Spleen (tissue), 11 donors: ENCODE results near the gene COL27A1. TPM values are rescaled to one million over a fixed set of nuclear protein-coding genes. Genes with fewer than 3 reads are reported as not detected.

Experiments
- DNase-seq: peaks from one replicate; pipeline ENCODE4 v3.0.0-alpha.2; 2020
- H3K27ac ChIP-seq, 8 donors: fragments of 200-600 bp; sonication (generic) in 7 of 8; 1 replicate in 4 of 8; 2 replicates in 4 of 8; pipeline versions ENCODE4 v1.5.0 to v1.8.0; 2016 to 2021; ENCODE audit warnings: inconsistent platforms in 4 of 8, mild to moderate bottlenecking in 4 of 8, moderate library complexity in 1 of 8
- H3K27me3 ChIP-seq, 7 donors: fragments of 200-600 bp; sonication (generic) in 6 of 7; replicated peaks in 1 of 7; 1 replicate in 4 of 7; 2 replicates in 3 of 7; pipeline versions ENCODE4 v1.5.0 to v1.8.0; 2016 to 2021; ENCODE audit warnings: inconsistent platforms in 3 of 7, mild to moderate bottlenecking in 1 of 7
- H3K36me3 ChIP-seq, 6 donors: fragments of 200-600 bp; sonication (generic) in 5 of 6; 1 replicate in 4 of 6; 2 replicates in 2 of 6; pipeline versions ENCODE4 v1.5.0 to v1.8.0; 2016 to 2021; ENCODE audit warnings: inconsistent platforms in 2 of 6
- H3K4me1 ChIP-seq, 6 donors: fragments of 200-600 bp; sonication (generic) in 5 of 6; 1 replicate in 3 of 6; 2 replicates in 3 of 6; pipeline versions ENCODE4 v1.5.0 to v1.8.0; 2016 to 2021; ENCODE audit warnings: inconsistent platforms in 3 of 6
- H3K4me3 ChIP-seq, 8 donors: fragments of 200-600 bp; sonication (generic) in 7 of 8; 1 replicate in 4 of 8; 2 replicates in 4 of 8; pipeline versions ENCODE4 v1.5.0 to v1.8.0; 2016 to 2021; ENCODE audit warnings: inconsistent platforms in 4 of 8, mild to moderate bottlenecking in 4 of 8, moderate library complexity in 2 of 8
- H3K9me3 ChIP-seq, 8 donors: fragments of 200-600 bp; sonication (generic) in 7 of 8; 1 replicate in 4 of 8; 2 replicates in 4 of 8; pipeline versions ENCODE4 v1.5.0 to v1.8.0; 2016 to 2021; ENCODE audit warnings: inconsistent platforms in 4 of 8
- POLR2A ChIP-seq, 3 donors: fragments of 450-650 bp; IDR thresholded peaks; one replicate each; pipeline ENCODE4 v1.5.1; 2017; ENCODE audit warnings: antibody characterized with exemption in 3 of 3, mild to moderate bottlenecking in 1 of 3
- POLR2AphosphoS5 ChIP-seq, 3 donors: sonication (generic); formaldehyde crosslinking; IDR thresholded peaks; one replicate each; pipeline ENCODE4 v1.5.1; 2017; ENCODE audit warnings: antibody characterized with exemption in 3 of 3
- WGBS, 5 donors: extraction: QIAGEN DNeasy Blood & Tissue Kit in 3 of 5; methylation state at CpG; one replicate each; pipeline versions ENCODE4 v1.1.5 to v1.1.7; 2013 to 2018; 5-methylcytosine and 5-hydroxymethylcytosine counted together
- intact Hi-C: fragments of 100-400 bp; cut with DNase I; formaldehyde crosslinking; loops from one replicate; pipeline ENCODE4 v1.15.0; 2023; ENCODE audit warnings: low total_unique reads
- polyA plus RNA-seq, 3 donors: library from polyadenylated mRNA; stranded (reverse); fragments of 200-250 nt; gene quantifications; one replicate each; pipeline ENCODE4 v1.2.1, GENCODE V29; 2013
- total RNA-seq, 7 donors: library from RNA; depleted of rRNA in 3 of 7; stranded (reverse); fragments of >200 nt in 3 of 7; fragmentation: NEBNext Ultra II Directional in 4 of 7; extraction: Animal tissue kit (Norgen Biotek cat#: 25700) in 4 of 7; gene quantifications; one replicate each; pipeline versions ENCODE4 v1.1.0 to v1.2.1, GENCODE V29; 2016 to 2021
- TF ChIP-seq, protein P1 (sequence below), 11 experiments: fragments of 200-600 bp in 7 of 11; fragments of 450-650 bp in 4 of 11; sonication (generic) in 4 of 11; IDR thresholded peaks in 8 of 11; conservative IDR thresholded peaks in 3 of 11; 1 replicate in 7 of 11; 2 replicates in 4 of 11; pipeline versions ENCODE4 v1.4.0 to v1.8.0; 2016 to 2021; ENCODE audit warnings: antibody characterized with exemption in 11 of 11, inconsistent platforms in 4 of 11, mild to moderate bottlenecking in 1 of 11
- donor health status: healthy with polysubstance abuse.
- donor health status: DM: no; HTN: no; CAD: no; lungs with moderate emphysema.
- donor health status: DM: no; HTN: no; CAD: no.
- donor health status: Bipolar disorder and iron deficiency.
- donor health status: healthy.
- donor health status: DM: no; HTN: no; CAD: no.
- donor health status: DM: yes; HTN: yes; CAD: no.

Gene COL27A1
- total and polyA plus RNA-seq, 10 donors = 2.1 to 23.4 (median 6.1) TPM

DNA sequence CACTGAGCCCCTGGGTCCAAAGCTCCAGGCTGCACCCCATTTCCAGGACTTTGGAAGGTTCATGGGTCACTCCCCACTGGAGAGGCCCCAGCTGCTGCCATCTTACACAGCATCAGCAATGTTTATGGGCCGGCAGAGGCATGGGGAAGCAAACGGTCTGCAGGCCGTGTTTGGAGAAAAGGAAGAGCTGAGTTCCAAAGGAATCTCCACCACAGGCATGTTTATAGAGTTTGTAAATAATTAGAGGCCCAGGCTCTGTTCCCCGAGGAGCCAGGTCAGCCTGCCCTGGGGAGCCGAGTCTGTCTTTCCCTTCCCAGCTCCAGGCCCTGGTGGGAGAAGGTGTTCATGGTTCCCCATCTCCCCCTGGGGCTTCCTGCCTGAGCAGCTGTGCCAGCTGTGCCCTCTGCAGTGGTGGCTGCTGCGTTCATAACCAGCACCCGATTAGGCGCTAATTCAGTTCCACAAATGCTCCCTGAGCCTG is 64.8 kb downstream of the COL27A1 start:
- no peak for DNase-seq
- TF ChIP-seq POLR2AphosphoS5 (IDR thresholded peaks at IDR 0.05) (no peak), POLR2A (IDR thresholded peaks at IDR 0.05) (no peak)
- TF ChIP-seq, protein P1, sequence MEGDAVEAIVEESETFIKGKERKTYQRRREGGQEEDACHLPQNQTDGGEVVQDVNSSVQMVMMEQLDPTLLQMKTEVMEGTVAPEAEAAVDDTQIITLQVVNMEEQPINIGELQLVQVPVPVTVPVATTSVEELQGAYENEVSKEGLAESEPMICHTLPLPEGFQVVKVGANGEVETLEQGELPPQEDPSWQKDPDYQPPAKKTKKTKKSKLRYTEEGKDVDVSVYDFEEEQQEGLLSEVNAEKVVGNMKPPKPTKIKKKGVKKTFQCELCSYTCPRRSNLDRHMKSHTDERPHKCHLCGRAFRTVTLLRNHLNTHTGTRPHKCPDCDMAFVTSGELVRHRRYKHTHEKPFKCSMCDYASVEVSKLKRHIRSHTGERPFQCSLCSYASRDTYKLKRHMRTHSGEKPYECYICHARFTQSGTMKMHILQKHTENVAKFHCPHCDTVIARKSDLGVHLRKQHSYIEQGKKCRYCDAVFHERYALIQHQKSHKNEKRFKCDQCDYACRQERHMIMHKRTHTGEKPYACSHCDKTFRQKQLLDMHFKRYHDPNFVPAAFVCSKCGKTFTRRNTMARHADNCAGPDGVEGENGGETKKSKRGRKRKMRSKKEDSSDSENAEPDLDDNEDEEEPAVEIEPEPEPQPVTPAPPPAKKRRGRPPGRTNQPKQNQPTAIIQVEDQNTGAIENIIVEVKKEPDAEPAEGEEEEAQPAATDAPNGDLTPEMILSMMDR (IDR thresholded peaks at IDR 0.05 in 8 of 11, conservative IDR thresholded peaks at IDR 0.05 in 3 of 11) = no peak
- H3K4me3 ChIP-seq = no peak overlapping the region
- H3K9me3 ChIP-seq = no peaks in the 10 kb centered on the region
- intact Hi-C loops = no loop called here
- H3K27ac ChIP-seq = no peak overlapping the region
- peaks cover 0 to under 1% (median 0%) of the 10 kb centered on the region in 6 donors for H3K4me1 ChIP-seq
- H3K36me3 ChIP-seq = no peaks in the 10 kb centered on the region
- WGBS, 5 donors = 69 to 92% (median 87%) methylated on average over 8 of the region's 8 CpGs
- H3K27me3 ChIP-seq = peaks cover 0 to 10% (median 0%) of the 10 kb centered on the region in 7 donors

DNA sequence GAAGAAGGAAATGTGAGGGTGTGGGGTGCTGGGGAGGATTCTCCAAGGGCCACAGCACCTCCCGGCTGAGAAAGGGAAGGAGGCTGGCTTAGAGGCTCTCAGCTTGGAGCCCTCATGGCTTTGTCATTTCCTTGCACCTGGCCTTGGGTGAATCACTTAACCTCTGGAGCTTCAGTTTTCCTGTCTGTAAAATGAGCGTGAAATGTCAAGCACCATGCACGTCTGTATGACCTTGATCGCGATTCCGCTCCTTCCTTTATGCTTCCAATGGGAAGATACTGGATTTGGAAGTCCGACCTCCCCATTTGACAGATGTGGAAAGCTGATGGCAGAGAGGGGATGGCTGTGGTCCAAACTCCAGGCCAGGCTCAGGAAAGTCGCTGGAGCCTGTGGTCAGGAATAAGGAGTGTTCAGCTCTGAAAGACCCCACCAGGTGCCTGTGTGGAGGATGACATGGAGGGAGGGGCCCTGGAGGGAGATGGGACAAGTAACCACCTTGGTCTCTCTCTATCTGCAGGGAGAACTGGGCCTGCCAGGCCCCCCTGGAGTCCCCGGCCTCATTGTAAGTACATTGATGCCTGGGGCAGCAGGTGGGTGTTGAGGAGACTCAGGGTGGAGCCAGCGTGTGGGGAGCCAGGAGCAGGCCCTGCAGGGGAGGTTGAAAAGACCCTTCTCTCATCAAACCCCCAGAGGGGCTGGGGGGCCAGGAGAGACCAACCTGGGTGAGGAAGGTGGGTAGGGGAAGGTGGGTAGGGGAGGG is 66.5 kb downstream of the COL27A1 start:
- intact Hi-C loops = no loop called here
- Histone ChIP-seq H3K27me3 (no peaks in the 10 kb centered on the region), H3K4me3 (no peak overlapping the region), H3K4me1 (peaks cover 0 to 5% (median 0%) of the 10 kb centered on the region in 6 donors), H3K9me3 (no peaks in the 10 kb centered on the region), H3K27ac (no peak overlapping the region), H3K36me3 (no peaks in the 10 kb centered on the region)
- 62 to 81% (median 71%) methylated on average over 9 to 10 of the region's 10 CpGs for WGBS, 5 donors
- DNase-seq = no peak
- TF ChIP-seq POLR2AphosphoS5 (IDR thresholded peaks at IDR 0.05) (peak in 1 of 3 donors; percentile 6), POLR2A (IDR thresholded peaks at IDR 0.05) (no peak)

DNA sequence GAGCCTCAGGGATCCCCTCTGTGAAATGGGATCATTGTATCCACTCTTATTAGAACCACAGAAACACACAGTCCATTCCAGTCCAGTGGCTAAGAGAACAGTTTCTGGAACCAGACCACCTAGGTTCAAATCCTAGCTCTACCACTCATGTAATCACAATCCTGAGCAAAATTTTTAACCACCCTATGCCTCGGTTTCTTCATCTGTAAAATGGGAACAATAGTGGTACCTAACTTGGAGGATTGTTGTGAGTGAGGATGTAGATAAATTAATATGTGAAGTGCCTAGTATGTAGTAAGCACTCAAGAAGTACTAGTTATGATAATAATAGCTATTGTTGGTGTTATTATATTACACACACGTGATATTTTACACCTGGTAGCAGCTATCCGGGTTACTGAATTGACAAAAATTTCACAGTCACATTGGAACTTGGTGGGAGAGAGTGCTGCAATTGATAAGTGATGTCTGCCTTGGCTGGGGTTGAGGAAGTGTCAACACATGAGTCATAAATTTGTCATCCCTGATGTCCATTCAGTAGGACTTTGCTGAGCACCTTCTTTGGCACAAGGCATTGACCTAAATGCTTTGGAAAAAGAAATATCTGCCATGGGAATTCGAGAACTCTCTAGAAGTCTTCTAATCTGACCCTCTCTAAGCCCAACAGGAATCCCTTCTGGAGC is 68.4 kb downstream of the COL27A1 start:
- WGBS, 5 donors = 83 to 89% (median 86%) methylated on average over 4 of the region's 4 CpGs

DNA sequence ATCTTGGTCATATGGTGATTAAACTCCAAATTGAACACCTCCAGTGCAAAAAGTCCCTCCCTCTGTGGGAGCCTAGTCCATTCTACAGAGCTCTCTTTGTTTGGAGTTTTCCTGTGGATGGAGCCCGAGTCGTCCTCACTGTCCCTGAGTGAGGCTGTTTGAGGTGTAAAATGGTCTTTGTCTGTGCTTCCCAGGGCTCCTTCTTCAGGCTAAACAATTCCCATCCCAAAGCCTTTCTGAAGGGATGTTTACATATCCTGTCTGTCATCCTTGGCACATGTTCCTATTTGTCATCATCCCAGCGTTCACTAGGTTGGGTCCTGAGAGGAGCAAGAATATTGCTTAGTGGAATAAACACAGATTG is 68.9 kb downstream of the COL27A1 start:
- no peak overlapping the region for H3K4me3 ChIP-seq
- no peak for TF ChIP-seq POLR2AphosphoS5 (IDR thresholded peaks at IDR 0.05)
- TF ChIP-seq, protein P1 (IDR thresholded peaks at IDR 0.05 in 8 of 11, conservative IDR thresholded peaks at IDR 0.05 in 3 of 11) = no peak
- H3K4me1 ChIP-seq = peaks cover 0 to 5% (median 0%) of the 10 kb centered on the region in 6 donors
- H3K27ac ChIP-seq = no peak overlapping the region
- no peaks in the 10 kb centered on the region for H3K9me3 ChIP-seq
- H3K36me3 ChIP-seq = no peaks in the 10 kb centered on the region
- DNase-seq = no peak
- H3K27me3 ChIP-seq = peaks cover 0 to 9% (median 0%) of the 10 kb centered on the region in 7 donors
- intact Hi-C loops = no loop called here
- WGBS, 5 donors = 48 to 67% (median 62%) methylated on average over 3 of the region's 3 CpGs

More for the DNA sequence above, 68.4 kb downstream of the COL27A1 start:
- no peak for TF ChIP-seq POLR2AphosphoS5 (IDR thresholded peaks at IDR 0.05)
- TF ChIP-seq, protein P1 (IDR thresholded peaks at IDR 0.05 in 8 of 11, conservative IDR thresholded peaks at IDR 0.05 in 3 of 11) = no peak
- no peak for TF ChIP-seq POLR2A (IDR thresholded peaks at IDR 0.05)
- Histone ChIP-seq H3K36me3 (no peaks in the 10 kb centered on the region), H3K27me3 (peaks cover 0 to 9% (median 0%) of the 10 kb centered on the region in 7 donors), H3K4me3 (no peak overlapping the region), H3K9me3 (no peaks in the 10 kb centered on the region), H3K27ac (no peak overlapping the region), H3K4me1 (peaks cover 0 to 5% (median 0%) of the 10 kb centered on the region in 6 donors)
- intact Hi-C loops = no loop called here
- no peak for DNase-seq
